Activated CD8-positive, alpha-beta memory T cell treated with anti-CD3 and anti-CD28 coated beads, Interleukin-2, amount 50 U/mL, for 24 hours (primary cell): ENCODE results near the gene STIL.

Source experiments
- DNase-seq: peaks from one replicate; pipeline ENCODE4 v3.0.0-alpha.2; 2020; ENCODE audit errors: extremely low read depth

Gene STIL

DNA sequence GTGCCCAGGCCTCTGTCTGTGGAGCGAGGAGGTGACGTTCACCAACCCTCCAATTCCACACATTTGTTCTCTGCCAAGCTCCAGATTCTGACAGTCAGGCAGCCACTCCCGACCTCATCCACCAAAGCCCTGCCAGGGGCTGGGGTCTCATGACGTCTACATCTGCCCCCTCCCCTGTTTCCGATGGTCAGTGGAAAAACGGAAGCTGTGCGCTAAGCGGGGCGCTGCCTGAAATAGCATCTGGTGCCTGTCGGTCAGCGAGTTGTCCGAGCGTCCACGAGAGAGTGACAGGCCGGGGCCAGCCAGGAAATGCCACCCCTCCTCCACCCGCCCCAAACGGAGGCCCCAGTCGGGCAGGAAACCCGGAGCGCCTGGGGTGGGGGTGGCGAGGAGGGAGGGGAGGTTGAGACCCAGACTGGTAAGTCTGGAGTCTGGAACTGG is 78.7 kb downstream of the STIL start:
- DNase-seq, result no peak

DNA sequence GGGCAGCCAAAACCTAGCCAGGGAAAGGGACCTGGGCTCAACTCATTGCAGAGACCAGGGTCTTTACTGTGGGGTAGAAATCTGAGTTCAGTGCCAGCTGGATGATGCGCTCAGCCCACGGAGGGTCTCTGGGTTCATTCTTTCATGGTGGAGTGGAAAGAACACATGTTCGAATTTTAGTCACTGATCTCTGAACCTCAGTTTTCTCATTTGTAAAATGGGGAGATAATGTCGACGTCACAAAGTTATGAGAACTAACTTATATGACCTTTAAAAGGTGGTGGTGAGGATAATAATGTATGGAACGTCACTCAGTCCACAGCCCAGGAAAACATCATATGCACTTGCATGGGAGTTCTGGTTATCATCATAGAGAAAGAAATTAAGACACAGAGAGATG is 80.8 kb downstream of the STIL start:
- DNase-seq, result no peak

DNA sequence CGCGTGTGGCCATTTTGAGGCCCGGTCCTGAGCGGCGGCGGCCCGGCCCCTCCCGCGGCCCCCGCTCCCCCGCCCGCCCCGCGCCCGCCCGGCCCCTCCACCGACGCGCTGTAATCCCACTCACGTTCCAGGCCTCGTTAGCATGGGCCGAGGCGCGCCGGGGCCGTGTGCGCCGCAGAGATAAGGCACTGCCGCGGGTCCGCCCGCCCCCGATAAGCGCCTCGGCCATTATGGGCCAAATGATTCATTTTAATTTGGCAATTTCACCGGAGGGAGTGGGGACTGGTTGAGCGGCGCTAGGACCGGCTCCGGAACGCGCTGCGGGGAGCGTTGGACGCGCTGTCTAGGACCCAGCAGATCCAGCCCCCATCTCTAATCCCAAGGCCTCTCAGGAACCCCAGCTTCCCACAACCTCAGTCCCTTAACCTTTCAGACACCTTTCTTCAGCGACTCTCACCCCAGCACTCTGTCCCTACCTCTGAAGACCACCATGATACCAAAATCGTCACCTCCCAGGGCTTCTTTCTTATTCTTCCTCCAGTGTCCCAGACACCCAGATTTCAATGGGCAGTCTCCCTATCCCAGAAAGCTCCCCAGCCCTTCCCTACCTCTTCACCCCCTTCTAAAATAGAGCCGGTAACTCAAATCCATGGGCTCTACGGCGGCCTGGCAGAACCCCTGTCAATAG is 81.6 kb downstream of the STIL start, which contains the start of gene TAL1:
Gene TAL1 (minus strand): TSS at position 39 of the 688 bp plus-strand sequence. CDS start 6,337 bp downstream, outside the sequence.
- DNase-seq, result no peak

DNA sequence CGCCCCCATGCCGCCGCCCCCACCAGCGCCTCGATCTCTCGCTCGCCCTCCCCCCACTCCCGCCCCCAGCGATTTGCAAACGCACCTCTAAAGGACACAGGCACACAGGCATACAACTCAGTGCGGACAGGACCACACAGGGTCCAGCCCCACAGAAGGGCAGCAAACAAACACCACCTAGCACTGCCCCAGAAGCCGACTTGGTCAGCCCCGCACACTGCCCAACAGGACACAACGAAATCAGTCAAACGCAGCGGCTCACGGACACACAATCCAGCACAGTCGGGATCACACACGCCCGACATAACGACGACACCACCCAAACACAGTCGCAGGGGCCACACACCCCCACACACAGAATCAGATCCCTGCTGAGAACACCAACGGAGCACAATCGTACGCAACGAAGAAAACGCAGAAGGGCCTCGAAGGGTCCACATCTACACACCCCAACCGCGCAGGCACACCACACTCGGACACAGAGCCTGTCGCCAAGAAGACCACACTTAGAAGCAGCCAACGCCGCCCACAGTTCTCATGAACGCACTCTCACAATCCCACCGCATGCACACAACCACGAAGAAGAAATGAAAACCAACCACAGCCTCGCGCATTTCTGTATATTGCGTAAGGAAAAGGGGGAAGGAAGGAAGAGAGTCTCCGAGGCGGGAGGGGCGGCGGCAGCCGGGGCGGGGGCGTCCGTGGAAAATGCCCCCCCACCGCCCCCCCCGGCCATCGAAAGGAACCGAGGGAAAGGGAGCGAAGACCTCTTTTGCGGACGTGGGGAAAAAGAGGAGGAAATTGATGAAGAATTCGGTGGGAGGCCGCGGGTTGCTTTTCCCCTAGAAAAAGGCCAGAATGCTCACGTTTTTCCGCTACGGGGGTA is 82.4 kb downstream of the STIL start:
- DNase-seq, result no peak

GRCh38 chr1:47230692-47231300 is 83.2 kb downstream of the STIL start:
- no peak for DNase-seq

- DNase-seq, result no peak
Observed at GRCh38 chr1:47229886-47230691, 83.9 kb downstream of the STIL start.

GRCh38 chr1:47229031-47229885 is 84.7 kb downstream of the STIL start:
- no peak for DNase-seq

- DNase-seq, result no peak
Observed at GRCh38 chr1:47228644-47229030, 85.3 kb downstream of the STIL start.

GRCh38 chr1:47227341-47228232 is 86.4 kb downstream of the STIL start:
- DNase-seq, result no peak

DNA sequence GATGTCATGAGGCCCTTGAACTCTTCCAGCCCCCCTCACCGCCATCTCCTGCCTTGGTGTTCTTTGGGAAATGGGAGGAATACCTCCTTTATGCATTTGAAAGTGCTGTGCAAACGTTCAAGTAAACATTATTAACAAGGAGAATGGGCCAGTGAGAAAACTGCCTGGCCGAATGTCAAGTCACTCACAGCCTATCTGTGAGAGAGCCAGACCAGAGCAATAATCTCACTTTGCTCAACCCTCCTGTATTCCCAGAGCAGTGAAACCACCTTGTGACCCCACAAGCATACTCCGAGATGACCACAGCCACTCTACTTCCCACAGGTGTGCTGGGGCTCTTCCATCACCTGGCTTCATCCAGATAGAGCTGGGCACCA is 87.1 kb downstream of the STIL start:
- DNase-seq, result no peak

DNA sequence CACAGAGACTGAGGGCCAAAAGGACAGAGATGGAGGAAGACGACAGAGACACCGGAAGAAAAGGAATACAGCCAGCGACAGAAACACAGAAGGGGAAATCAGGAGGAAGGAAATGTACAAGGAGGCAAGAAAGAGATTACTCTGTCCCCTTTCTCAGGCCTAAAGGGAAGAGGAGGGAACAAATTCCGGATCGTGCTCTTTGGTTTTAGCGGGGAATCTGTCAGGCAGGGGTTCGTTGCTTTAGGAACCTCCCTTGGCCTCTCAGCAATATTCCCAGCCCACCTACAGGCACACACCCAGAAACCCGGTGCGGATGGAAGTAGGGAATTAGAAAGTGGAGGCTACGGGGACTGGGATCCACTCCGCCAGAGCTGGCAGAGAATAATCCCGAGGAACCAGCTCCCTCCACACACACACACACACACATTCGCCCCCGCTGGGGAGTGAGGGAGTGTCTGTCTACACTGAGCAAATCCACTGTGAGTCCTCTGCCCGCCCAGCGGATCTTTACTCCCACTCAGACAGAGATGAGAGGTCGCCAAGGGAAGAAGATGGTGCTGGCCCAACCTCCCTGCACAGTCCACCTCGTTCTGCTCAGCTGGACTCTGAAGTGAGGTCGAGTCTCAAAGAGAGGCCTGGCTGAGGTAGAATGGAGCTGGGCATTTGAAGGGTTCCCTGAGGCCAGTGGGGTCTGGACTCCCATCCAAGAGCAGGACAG is 87.7 kb downstream of the STIL start:
- no peak for DNase-seq

DNA sequence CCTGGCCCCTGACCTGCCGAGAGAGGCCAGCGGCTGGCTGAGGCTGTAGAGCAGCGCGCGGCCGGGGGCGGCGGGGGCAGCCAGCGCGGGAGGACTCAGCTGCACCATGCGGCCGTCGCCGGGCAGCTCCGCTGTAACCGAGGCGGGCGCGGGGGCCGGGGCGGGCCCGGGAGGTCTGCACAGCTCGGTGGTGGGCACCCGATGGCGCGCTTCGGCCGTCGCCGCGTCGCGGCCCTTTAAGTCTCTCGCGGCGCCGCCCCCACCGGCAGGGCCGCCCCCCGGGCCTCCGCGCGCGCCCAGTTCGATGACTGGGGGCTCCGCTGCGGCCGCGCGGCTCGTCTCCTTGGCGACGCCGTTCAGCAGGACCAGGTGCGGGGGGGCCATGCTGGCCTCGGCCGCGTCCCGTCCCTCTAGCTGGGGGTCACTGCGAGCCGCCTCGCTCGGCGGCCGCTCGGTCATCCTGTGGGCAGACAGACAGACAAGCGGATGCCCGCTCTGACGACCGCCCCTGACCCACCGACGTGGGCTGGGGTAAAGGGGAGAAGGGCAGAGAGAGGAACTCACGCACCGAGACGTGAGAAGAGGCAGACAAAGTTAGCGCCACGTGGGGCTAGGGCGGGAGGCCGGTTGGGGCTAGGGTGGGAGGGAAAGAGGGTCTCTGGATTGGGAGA is 88.4 kb downstream of the STIL start:
- DNase-seq, result no peak

DNA sequence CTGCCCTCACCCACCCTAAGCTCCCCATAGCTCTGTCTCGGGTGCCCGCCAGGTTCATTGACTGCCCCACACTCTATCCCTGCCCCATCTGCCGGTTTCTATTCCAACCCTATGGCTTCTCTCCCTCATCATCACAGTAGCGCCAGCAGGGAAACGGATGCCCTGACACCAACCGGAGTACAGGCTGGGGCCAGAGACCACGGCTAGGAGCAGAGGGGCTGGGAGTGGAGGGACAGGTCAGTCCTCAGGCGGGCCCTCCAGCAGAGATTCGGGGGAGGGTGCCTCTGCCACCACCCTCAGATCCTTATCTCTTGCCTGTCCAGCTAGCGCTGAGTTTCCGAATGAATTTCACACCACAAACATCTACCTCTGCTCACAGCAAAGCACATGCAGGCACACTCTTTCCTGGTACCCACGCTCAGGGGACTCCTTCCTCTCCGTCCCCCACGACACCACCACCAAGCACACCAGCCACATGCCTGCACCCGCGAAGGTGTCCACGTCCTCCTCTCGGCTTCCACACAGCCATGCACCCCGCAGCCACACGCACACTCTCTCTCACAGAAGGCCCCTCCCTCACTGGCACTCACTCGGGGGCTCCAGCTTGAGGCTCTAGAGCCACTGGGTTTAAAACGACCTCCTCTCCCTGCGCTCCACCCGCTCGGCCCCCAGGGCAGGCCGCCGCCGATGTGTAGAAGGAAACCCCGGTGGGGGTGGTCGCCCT is 89.1 kb downstream of the STIL start:
- no peak for DNase-seq

GRCh38 chr1:47223921-47224675 is 89.8 kb downstream of the STIL start:
- DNase-seq, result no peak

DNA sequence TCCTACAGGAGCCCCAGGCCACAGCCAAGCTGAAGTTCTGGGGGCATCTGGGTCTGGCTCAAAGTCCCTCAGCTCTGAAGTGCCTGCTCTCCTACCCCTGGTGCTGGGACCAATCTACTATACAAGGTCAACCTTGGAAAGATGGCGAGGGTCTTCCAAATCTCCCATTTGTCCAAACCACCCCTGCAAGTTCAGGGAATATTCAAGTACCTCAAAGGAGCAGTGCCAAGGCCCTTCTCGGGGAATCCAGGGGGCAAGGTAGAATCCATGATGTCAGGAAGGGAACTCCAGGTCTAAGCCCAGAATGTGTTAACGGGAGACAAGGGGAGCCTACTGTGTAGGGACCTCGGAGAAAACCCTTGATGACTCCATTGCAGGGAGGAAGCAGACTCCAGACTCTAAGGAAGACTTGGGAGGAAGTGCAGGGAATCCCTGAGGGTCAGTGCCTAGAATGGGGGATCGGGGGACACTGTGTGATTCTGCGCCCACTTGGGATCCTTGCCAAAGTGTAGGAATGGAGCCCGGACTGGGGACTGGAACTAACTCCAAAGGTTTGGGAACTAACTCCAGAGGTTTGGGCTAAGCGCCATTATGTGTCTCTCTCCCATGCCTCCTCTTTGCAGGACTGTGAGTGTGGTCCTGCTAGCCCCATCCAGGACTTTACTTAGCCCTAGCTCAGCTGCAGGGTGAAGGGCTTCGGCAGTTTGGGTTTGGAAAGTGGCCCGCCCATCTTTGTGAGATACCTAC is 90.6 kb downstream of the STIL start:
- DNase-seq, result no peak

- no peak for DNase-seq
Observed at GRCh38 chr1:47222476-47222875, 91.5 kb downstream of the STIL start.
